Neural cell (in vitro differentiated cells): Measurements from ENCODE around the gene EYS. TPM values are rescaled to one million over a fixed set of nuclear protein-coding genes. Genes with fewer than 3 reads are reported as not detected.

Source experiments
- H2AFZ ChIP-seq: fragments of 200-600, 300-800 bp; sonication (generic), shearing (Covaris generic); 2 replicates; pipeline ENCODE4 v1.6.0; 2014; ENCODE audit warnings: low read depth, mild to moderate bottlenecking, antibody characterized with exemption, low read length, moderate library complexity
- H3F3A ChIP-seq: fragments of 200-600 bp; shearing (Covaris generic); 2 replicates; pipeline ENCODE4 v1.6.1; 2016; ENCODE audit warnings: mild to moderate bottlenecking, moderate library complexity, mixed read lengths, antibody characterized with exemption, low read length; ENCODE audit not compliant: insufficient read depth, poor library complexity, severe bottlenecking
- H3K27ac ChIP-seq: fragments of 200-600, 300-800 bp; sonication (generic), shearing (Covaris generic); 2 replicates; pipeline ENCODE4 v1.5.1; 2014; ENCODE audit warnings: mild to moderate bottlenecking, low read length, moderate library complexity
- H3K27me3 ChIP-seq: fragments of 300-800, 200-600 bp; sonication (generic), shearing (Covaris generic); 2 replicates; pipeline ENCODE4 v1.6.0; 2014; ENCODE audit warnings: mild to moderate bottlenecking, low read depth, low read length, moderate library complexity; ENCODE audit not compliant: insufficient read depth
- H3K36me3 ChIP-seq: fragments of 300-800, 200-600 bp; sonication (generic), shearing (Covaris generic); 2 replicates; pipeline ENCODE4 v1.5.1; 2014; ENCODE audit warnings: mild to moderate bottlenecking, antibody characterized with exemption, low read length, moderate library complexity; ENCODE audit not compliant: insufficient read depth
- H3K4me2 ChIP-seq: fragments of 300-800, 200-600 bp; sonication (generic), shearing (Covaris generic); 2 replicates; pipeline ENCODE4 v1.6.0; 2014; ENCODE audit warnings: mild to moderate bottlenecking, low read length
- H3K4me3 ChIP-seq: fragments of 300-800, 200-600 bp; sonication (generic), shearing (Covaris generic); 2 replicates; pipeline ENCODE4 v1.5.1; 2014; ENCODE audit warnings: mild to moderate bottlenecking, low read length, moderate library complexity
- H3K79me2 ChIP-seq: fragments of 200-600 bp; shearing (Covaris generic); replicated peaks from 2 replicates; pipeline ENCODE4 v1.6.0; 2014; ENCODE audit warnings: mild to moderate bottlenecking, low read length, moderate library complexity; ENCODE audit not compliant: insufficient read depth
- H3K9ac ChIP-seq: fragments of 300-800, 200-600 bp; sonication (generic), shearing (Covaris generic); 2 replicates; pipeline ENCODE4 v1.6.1; 2016; ENCODE audit warnings: mild to moderate bottlenecking, low read length, mixed read lengths
- H3K9me2 ChIP-seq: fragments of 200-600 bp; shearing (Covaris generic); 2 replicates; pipeline ENCODE4 v1.6.1; 2016; ENCODE audit warnings: mild to moderate bottlenecking, low read length, mixed read lengths; ENCODE audit not compliant: insufficient read depth
- H3K9me3 ChIP-seq: fragments of 200-600, 300-800 bp; sonication (generic), shearing (Covaris generic); 2 replicates; pipeline ENCODE4 v1.6.1; 2016; ENCODE audit warnings: mild to moderate bottlenecking, mixed run types, low read length, moderate library complexity, mixed read lengths
- H4K20me1 ChIP-seq: fragments of 200-600 bp; shearing (Covaris generic); 2 replicates; pipeline ENCODE4 v1.6.1; 2016; ENCODE audit warnings: mild to moderate bottlenecking, mixed run types; ENCODE audit not compliant: insufficient read depth
- CTCF ChIP-seq: fragments of 450-650 bp; IDR thresholded peaks from 2 replicates; pipeline ENCODE4 v1.5.1; 2014; ENCODE audit warnings: antibody characterized with exemption, mild to moderate bottlenecking, moderate library complexity; ENCODE audit not compliant: poor library complexity, severe bottlenecking
- EP300 ChIP-seq: fragments of 450-650 bp; conservative IDR thresholded peaks from 2 replicates; pipeline ENCODE4 v1.6.1; 2014; ENCODE audit warnings: antibody characterized with exemption, mild to moderate bottlenecking, moderate library complexity; ENCODE audit not compliant: poor library complexity, severe bottlenecking
- EZH2 ChIP-seq: fragments of 200-600, 300-800 bp; shearing (Covaris generic), sonication (generic); IDR thresholded peaks from 2 replicates; pipeline ENCODE4 v1.6.1; 2014; ENCODE audit warnings: antibody characterized with exemption, low read length, borderline replicate concordance, mild to moderate bottlenecking; ENCODE audit not compliant: insufficient read depth, poor library complexity, severe bottlenecking
- MXI1 ChIP-seq: fragments of 450-650 bp; conservative IDR thresholded peaks from 2 replicates; pipeline ENCODE4 v1.6.1; 2014; ENCODE audit warnings: antibody characterized with exemption, mild to moderate bottlenecking; ENCODE audit not compliant: poor library complexity, severe bottlenecking
- POLR2AphosphoS5 ChIP-seq: IDR thresholded peaks from 2 replicates; pipeline ENCODE4 v1.6.1; 2012
- RAD21 ChIP-seq: fragments of 450-650 bp; conservative IDR thresholded peaks from 2 replicates; pipeline ENCODE4 v1.6.1; 2014; ENCODE audit warnings: antibody characterized with exemption, mild to moderate bottlenecking, moderate library complexity
- REST ChIP-seq: IDR thresholded peaks from 2 replicates; pipeline ENCODE4 v1.6.1; 2012; ENCODE audit warnings: borderline replicate concordance
- SMC3 ChIP-seq: fragments of 450-650 bp; conservative IDR thresholded peaks from 2 replicates; pipeline ENCODE4 v1.6.1; 2014; ENCODE audit warnings: antibody characterized with exemption, mild to moderate bottlenecking, moderate library complexity; ENCODE audit not compliant: poor library complexity
- TAF1 ChIP-seq: IDR thresholded peaks from 2 replicates; pipeline ENCODE4 v1.6.1; 2012; ENCODE audit warnings: low read depth
- polyA plus RNA-seq: library from polyadenylated mRNA; depleted of rRNA; stranded (reverse); fragments of >200 nt; gene quantifications from 2 replicates; pipeline ENCODE4 v1.2.3, GENCODE V29; 2014

Gene EYS
- polyA plus RNA-seq, 1 donor from 2014 or later = 0.38 TPM

GRCh38 chr6:64050590-64050989, 1656.4 kb downstream of the EYS start:
- Histone ChIP-seq H3K9ac (no peak overlapping the region), H3K4me3 (no peak overlapping the region), H3K27me3 (no peaks in the 10 kb centered on the region), H3K27ac (no peak overlapping the region), H3F3A (no peaks in the 10 kb centered on the region), H4K20me1 (no peaks in the 10 kb centered on the region), H3K9me3 (no peaks in the 10 kb centered on the region), H3K36me3 (no peaks in the 10 kb centered on the region), H3K79me2 (no peaks in the 10 kb centered on the region), H3K9me2 (no peaks in the 10 kb centered on the region), H3K4me2 (no peak overlapping the region), H2AFZ (no peak overlapping the region)
- TF ChIP-seq EZH2 = no peak
- no peak for TF ChIP-seq RAD21
- no peak for TF ChIP-seq CTCF
- TF ChIP-seq POLR2AphosphoS5 = no peak
- no peak for TF ChIP-seq REST
- no peak for TF ChIP-seq SMC3
- TF ChIP-seq EP300 = no peak
- no peak for TF ChIP-seq MXI1
- no peak for TF ChIP-seq TAF1

GRCh38 chr6:64049736-64050135, 1657.3 kb downstream of the EYS start:
- Histone ChIP-seq H3K36me3 (no peaks in the 10 kb centered on the region), H3F3A (no peaks in the 10 kb centered on the region), H3K9me3 (no peaks in the 10 kb centered on the region), H3K79me2 (no peaks in the 10 kb centered on the region), H3K9ac (no peak overlapping the region), H4K20me1 (no peaks in the 10 kb centered on the region), H2AFZ (no peak overlapping the region), H3K9me2 (no peaks in the 10 kb centered on the region), H3K27ac (no peak overlapping the region), H3K27me3 (no peaks in the 10 kb centered on the region), H3K4me3 (no peak overlapping the region), H3K4me2 (no peak overlapping the region)
- TF ChIP-seq SMC3 (no peak), EP300 (no peak), RAD21 (no peak), POLR2AphosphoS5 (no peak), CTCF (no peak), REST (no peak), MXI1 (no peak), EZH2 (no peak), TAF1 (no peak)
